NCI-H446 (cell line): ENCODE data around the gene CALU.

Experiments
- DNase-seq, 2 experiments: peaks; one replicate each; lab custom pipeline; 2025; lab: John Stamatoyannopoulos, UW

The CALU gene

DNA sequence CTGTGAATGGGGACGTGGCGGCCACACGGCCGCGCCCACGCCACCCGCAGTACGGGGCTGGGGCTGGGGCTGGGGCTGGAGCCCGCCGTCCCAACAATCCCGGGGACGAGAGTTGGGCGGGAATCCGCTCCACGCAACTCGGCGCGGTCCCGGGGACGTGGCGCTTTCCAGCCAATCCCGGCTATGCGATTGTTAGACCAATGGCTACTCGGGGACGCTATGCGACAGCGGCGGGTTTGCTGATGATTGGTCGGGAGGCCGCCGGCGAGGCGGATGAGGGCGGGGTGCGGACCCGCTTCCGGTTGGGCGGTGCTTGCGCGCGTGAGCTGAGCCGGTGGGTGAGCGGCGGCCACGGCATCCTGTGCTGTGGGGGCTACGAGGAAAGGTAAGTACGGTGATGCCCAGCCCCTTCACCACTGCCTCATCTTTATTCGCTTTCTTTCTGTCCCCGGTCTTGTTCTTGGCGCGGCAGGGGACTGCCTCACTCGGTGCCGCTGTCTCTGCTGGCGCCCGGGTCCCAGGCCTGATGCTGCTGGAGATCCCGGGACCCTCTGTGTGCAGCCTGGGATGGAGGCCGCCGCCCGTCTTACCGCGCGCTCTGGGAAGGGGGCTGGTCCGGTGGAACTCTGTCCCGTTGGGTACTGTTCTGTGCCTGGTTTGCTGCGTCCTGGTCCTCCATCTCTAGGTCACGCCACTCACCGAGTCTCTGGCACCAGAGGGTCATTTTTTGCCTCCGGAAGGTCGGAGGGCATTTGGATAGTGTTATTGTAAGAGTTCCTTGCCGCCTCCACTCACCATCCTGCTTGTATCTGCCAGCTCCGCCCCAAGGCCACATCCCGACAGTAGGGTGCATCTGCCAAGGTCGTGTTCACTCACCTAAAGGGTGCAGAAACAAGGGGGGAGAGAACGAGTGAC is at the start of gene CALU:
Gene CALU, plus strand, starts transcription at position 312 of the 915 bp plus-strand sequence. CDS start 9,225 bp downstream, outside the sequence.
- peak; percentile 63 to 96 for DNase-seq

- no peak for DNase-seq
These were observed 47.9 kb upstream of the CALU start for GRCh38 chr7:128691227-128691626.

GRCh38 chr7:128692623-128693270 is 46.4 kb upstream of the CALU start:
- no peak for DNase-seq

DNA sequence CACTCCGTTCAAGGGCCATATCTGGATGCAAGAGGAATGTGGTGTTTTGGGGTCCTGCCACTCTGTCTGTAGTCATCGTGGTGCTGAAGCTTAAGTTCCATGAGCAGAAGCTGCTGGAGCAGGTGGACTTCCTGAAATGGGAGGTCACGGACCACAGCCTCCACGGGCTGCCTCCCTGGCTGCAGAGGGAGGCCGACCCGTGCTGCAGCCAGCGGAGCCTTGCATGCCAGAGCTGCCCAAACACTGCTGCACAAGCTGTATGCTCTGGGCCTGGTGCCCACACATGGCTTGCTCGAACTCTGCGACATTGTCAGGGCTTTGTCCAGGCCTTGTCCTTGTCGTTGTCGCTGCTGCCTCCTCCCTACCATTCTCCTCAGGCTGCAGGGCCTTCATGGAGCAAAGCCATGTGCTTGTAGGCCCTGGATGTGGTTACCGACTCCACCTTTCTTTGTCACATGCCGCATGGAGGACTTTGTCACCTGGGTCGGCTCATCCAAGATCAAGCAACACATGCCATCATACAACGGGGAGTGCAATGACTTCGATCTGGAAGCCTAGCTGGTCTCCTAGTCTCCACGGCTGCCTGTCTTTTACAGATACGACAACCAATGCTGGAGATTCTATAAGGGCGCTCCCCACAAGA is 45.7 kb upstream of the CALU start:
- no peak for DNase-seq

DNA sequence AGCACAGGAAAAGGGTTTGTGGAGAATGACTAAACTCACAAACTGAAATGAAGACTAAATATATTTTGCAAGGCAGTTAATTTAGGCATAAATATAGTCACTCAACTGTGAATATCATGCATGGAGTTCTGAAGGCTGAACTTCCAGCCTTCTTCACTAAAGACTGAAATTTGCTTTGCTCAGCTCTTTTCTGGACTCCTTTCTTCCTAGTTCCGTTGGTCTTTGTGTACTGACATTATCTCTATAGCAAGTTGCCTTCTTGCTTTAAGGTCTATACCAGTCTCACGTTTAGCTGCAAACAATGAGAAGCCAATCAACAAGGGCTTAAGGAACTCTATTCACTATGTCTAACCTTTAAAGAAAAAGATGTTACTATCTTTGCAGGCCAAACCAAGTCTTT is 44.4 kb upstream of the CALU start:
- no peak for DNase-seq

GRCh38 chr7:128697302-128697905 is 41.8 kb upstream of the CALU start:
- no peak for DNase-seq

DNA sequence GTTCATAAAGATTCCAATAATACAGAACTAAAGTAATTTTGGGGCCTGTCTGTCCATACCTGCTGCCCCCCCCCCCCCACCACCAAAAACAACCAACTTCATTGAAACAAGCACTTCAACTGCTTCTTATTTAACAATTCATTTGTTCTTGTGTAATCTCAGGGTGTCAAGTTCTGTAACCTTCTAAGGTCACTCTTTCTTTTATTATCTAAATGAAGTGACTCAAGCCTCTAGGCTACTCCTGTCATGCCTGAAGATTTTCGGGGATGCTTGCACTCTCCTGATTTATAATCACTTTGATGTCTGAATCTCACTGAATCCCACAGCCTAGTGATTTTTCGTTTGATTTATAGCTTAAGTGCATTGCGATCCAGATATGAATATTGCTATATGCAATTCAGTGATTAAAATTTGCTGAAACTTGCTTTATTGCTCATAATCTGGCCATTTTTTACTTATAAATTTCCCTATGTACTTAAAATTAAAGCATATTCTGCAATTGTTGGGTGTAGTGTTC is 39.9 kb upstream of the CALU start:
- no peak for DNase-seq

DNA sequence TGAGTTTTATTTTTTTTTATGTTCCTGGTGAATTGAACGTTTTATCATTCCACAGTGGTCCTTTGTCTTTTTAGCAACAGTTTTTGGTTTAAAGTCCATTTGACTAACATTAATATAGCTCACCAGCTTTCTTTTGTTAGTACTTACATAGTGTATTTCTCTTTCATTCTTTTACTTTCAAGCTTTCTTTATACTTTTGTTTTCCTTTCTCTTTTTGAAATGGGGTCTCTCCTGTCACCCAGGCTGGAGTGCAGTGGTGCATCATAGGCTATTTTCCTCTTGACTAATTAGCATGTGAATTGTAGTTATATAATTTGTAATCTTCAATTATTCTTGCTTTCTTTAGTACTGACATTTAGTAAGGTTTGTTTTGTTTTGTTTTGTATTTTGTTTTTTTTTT is 39.3 kb upstream of the CALU start:
- no peak for DNase-seq

DNA sequence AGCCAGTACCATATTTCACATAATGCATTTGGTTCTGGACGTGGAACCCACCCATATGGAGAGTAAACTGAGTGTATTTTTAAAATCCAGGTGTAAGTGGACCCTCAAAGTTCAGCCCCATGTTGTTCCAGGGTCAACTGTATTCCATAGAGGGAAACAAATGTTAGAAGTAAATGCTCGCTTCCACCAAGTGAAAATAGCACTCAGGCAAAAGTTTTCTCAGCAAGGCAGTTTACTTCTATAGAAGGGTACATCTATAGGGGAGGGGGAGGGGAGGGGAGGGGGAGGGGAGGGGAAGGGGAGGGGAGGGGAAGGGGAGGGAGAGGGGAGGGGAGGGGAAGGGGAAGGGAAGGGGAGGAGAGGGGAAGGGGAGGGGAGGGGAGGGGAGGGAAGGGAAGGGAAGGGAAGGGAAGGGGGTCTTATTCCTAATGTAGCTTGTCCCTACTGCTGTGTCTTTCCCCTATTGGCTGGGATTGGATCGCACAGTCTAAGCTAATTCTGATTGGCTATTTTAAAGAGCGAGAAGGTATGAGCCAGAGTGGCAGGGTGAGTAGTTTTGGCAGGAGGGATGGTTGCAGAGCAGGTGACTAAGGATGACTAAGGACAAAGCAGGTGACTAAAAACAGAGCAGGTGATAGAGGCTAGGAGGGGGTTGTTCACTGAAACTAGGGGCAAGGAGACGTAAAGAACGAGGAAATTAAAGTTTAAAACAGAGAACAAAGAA is 37.9 kb upstream of the CALU start:
- DNase-seq, result no peak

DNA sequence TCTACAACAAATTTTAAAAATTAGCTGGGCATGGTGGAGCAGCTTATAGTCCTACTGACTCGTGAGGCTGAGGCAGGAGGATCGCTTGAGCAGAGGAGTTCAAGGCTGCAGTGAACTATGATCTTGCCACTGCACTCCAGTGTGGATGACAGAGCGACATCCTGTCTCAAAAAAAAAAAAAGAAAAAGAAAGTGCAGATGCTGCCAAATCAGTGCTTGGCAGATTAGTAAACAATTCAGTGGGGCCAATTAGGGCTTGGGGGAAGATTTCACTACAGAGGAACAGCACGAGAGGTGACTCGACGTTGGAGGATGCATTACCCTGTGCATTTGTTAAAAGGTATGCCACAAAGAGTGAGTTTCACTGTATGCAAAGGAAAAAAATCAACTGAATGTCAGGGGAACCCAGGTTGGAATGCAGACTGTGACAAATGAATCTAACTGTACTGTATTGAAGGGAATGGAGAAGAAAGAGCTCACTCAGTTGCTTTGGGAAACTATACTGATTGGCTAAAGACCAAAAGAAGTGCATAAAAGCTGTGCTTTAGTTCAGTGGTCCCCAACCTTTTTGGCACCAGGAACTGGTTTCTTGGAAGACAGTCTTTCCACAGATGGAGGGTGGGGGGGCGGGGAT is 35.4 kb upstream of the CALU start:
- DNase-seq, result no peak

- no peak for DNase-seq
These were observed 33.2 kb upstream of the CALU start for GRCh38 chr7:128705891-128706333.

DNA sequence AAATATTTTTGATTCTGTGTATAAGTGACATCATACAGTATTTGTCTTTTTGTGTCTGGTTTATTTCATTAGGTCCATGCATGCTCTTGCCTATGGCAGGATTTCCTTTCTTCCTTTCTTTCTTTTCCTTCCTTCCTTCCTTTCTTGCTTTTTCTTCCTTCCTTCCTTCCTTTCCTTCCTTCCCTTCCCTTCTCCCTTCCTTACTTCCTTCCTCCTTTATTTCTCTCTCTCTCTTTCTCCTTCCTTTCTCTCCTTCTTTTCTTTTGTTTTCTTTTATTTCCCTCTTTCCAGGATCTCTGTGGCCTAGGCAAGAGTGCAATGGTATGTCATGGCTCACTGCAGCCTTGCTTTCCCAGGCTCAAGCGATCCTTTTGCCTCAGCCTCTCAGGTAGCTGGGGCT is 31.4 kb upstream of the CALU start:
- no peak for DNase-seq

DNA sequence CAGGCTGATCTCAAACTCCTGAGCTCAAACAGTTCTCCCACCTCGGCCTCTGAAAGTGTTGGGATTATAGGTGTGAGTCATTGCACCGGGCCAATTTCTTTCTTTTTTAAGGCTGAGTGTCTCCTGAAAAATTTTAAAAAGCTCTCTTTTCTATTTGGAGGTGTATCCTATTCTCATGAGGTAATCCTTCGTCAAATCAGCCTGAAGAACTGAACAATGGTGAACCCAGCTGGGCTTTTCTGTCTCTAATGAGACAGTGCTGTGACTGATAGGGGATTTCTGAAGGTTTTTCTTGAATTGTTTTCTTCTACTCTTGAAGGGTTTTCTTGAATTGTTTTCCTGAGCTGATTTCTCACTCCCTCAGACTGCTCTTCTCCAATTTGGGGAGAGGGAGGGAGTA is 30.9 kb upstream of the CALU start:
- no peak for DNase-seq

- no peak for DNase-seq
These were observed 30.3 kb upstream of the CALU start for GRCh38 chr7:128708824-128709223.

- no peak for DNase-seq
These were observed 28.7 kb upstream of the CALU start for GRCh38 chr7:128710481-128710880.

DNA sequence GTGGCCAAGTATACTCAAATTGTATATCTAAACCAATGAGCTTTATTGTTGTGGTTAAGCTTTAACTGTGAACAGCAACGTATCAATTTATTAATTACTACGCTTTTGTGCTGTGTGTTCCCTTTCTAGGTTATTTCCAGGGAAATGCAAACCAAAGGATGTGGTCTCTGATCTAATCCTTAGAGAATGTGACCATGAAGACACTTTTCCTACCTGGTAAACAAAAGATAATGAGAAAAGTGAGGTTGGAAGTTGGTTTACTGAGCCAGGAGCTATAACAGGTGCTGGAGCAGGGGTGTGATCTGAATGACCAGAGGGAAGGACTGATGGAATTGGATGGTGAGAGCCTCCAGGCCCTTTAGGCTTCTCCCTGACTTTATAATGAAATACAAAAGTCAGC is 25.4 kb upstream of the CALU start:
- no peak for DNase-seq

GRCh38 chr7:128714701-128715495 is 24.3 kb upstream of the CALU start:
- no peak for DNase-seq

- DNase-seq, result no peak
These were observed 20.1 kb upstream of the CALU start for GRCh38 chr7:128718967-128719642.

- DNase-seq, result no peak
These were observed 17.8 kb upstream of the CALU start for GRCh38 chr7:128721376-128721775.

GRCh38 chr7:128724743-128725142 is 14.4 kb upstream of the CALU start:
- DNase-seq, result no peak
